Right renal pelvis (tissue), 4 donors: ENCODE results near the gene PRRT4. TPM values are rescaled to one million over a fixed set of nuclear protein-coding genes. Genes with fewer than 3 reads are reported as not detected.

Experiments used
- DNase-seq, 4 donors: peaks; one replicate each; pipeline ENCODE4 v3.0.0-alpha.2; 2013; ENCODE audit warnings: low read depth in 4 of 4, low spot score in 3 of 4, missing footprints in 1 of 4
- polyA plus RNA-seq, 4 donors: library from polyadenylated mRNA; unstranded; fragments of 120-200 nt; gene quantifications; one replicate each; pipeline ENCODE4 v1.2.1, GENCODE V29; 2013; ENCODE audit not compliant: insufficient read length in 4 of 4

PRRT4 gene
- polyA plus RNA-seq, 4 donors = 0.64 to 1.1 (median 0.94) TPM

DNA sequence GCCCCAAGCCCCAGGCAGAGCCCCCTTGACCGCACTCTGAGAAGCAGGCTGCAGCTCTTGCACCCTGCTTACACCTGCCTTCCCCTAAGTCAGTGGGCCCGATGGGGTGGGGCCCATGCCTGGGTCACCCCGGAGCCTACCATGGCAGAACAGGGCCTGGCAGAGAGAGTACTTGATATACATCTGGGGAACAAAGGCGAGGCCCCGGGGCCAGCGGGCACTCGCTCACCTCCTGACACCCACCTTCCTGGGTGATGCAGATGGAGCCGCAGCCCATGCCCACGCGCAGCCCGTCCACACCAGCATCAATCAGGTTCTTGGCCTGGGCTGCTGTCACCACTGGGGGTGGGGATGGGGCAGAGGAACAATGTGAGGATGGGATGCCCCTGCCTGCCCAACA, 34.9 kb upstream of the PRRT4 start:
- no peak for DNase-seq

DNA sequence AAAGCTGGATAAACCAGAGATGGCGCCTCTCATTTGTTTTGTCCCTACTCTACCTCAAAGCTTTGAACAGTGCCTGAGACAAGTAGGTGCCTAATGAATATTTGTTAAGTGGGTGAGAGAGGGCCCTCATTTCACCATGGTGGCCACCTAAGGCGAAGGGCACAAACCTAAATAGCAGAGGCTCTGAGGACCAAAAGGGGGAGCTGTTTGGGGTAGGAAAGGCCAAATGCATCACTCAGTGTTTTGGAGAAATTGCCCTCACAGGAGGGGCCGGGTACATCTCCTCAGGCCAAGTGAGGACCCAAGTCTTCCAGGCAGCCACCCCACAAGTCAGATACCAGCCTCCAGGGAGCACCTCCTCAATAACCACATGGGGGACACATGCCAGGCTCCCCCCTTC, 34.3 kb upstream of the PRRT4 start:
- no peak for DNase-seq

DNA sequence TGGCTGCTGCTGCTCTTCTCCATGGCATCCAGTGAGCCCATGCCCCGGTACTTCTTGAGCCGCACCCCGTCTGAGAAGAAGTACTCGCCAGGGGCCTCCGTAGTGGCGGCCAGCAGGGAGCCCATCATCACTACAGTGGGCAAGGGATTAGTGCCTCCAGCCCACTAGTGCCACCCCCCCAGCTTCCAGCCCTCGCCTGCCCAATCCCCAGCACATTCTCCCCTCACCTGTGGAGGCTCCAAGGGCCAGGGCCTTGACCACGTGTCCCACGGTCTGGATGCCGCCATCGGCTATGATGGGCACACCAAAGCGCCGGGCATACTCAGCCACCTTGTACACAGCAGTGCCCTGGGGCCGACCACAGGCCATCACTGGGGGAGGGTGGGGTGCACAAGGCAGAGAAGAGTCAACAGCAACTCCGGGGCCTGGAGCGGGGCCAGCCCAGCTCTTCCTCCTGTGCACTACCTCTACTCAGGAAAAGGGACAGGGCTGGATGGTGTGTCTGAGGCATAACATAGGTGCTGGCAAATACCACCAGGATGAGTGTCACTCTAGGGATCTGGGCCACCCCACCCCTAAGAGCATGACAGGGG, 33.5 kb upstream of the PRRT4 start:
- no peak for DNase-seq

GRCh38 chr7:128393526-128394330, 32.2 kb upstream of the PRRT4 start:
- no peak for DNase-seq

GRCh38 chr7:128392446-128393327, 31.2 kb upstream of the PRRT4 start:
- DNase-seq = no peak

- no peak for DNase-seq
These were observed 30.3 kb upstream of the PRRT4 start for GRCh38 chr7:128391805-128392204.

GRCh38 chr7:128390871-128391565, 29.5 kb upstream of the PRRT4 start:
- no peak for DNase-seq

GRCh38 chr7:128389618-128390329, 28.3 kb upstream of the PRRT4 start:
- no peak for DNase-seq

- DNase-seq = no peak
These were observed 27.7 kb upstream of the PRRT4 start for GRCh38 chr7:128389085-128389617.

- no peak for DNase-seq
These were observed 26.6 kb upstream of the PRRT4 start for GRCh38 chr7:128388145-128388485.

- peak in 1 of 4 donors; percentile 74 for DNase-seq
These were observed 26.0 kb upstream of the PRRT4 start for GRCh38 chr7:128387216-128388144.

GRCh38 chr7:128385988-128386925, 24.8 kb upstream of the PRRT4 start:
- DNase-seq = no peak

DNA sequence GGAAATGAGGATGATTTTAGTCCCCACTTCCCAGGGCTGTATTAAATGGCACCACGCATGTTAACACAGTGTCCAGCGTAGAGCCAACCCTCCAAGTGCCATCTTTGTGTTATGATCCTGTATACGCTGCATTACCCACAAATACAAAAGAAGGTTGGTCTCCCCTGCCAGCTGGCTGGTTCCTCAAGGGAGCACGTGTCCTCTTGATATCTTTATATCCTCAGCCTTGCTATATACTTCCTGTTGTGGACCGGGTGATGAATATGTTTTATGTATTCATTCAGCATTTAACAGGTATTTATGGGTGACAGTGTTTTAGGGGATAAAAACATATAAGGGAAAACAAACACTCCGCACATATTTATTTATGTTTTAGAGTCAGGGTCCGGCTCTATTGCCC, 23.2 kb upstream of the PRRT4 start:
- DNase-seq = no peak

DNA sequence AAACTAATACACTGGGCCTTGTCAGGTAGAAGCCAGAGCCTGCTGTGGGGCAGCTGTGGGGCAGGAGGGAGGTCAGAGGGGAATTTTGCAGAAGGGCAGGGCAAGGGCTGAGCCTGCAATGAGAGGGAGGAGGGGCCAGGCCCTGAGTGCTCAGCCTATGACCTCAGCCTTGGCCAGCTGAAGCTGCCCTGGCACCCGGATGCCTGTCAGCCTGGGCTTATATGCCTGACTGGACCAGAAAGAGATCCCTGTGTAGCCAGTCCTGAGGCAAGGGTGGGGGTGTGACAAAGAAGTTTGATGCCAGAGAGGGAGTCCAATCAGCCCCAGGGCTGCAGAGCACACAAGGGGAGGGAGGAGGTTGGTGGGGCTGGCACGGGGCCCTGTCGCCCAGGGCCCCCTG, 22.3 kb upstream of the PRRT4 start:
- no peak for DNase-seq

DNA sequence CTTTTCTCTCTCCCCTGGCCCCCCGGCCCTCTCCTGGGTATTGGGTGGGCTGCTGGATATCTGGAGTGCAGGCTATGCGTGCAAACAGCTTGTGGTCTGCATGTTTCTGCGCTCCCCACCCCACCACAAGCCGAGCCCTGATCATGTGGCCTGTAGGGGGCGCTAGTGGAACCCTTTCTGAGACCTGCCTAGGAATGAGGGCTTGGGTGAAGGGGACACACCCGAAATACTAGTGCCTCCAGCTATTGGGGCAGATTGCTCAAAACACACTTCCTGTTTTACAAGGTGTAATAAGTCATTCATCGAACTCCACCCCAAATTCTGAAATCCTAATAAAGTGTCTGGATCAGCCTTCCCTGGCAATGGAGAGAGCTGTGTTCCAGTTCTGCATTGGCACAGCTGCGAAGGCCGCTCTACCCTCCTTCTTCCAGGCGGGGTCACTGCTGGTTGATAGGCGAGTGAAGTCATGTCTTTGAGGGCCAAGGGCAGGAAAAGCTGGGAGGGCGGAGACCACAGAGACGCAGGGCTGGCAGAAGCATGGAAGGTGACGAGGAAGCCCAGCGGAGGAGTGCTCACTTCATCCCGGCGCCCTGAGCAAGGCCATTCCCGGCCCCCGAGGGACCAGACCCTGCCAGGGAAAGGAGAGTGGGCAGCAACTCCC, 19.8 kb upstream of the PRRT4 start:
- DNase-seq = no peak

DNA sequence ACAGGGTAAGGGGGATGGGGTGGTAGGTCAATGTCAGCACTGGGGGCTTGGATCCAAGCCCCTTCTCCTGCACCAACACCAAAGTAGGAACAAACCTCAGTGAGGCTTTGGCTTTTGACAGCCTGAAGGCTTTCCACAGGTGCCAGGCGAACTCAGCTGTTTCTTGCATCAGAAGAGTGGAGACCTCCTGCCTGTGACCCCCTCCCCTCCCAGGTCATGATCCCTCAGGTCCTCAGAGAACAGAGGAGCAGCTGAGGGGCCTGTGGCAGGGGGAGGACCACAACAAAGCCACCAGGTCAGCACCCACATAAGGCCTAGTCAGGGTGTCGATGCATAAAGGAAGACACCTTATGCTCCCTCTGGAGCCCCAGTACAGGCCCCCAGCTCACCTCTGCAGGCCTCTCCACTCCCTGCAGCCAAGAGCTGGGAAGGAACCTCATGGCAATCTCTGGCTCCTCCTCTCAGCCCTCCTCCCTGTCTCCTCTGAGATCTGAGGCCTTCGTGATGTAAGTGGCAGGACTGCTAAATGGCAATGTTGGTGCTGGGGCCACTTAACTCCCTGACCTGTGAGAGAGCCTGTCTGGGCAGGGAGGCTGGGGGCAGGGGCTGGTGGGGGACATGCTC, 19.1 kb upstream of the PRRT4 start:
- DNase-seq = no peak
